ENCODE measurements around the gene SORBS2. TPM values are rescaled to one million over a fixed set of nuclear protein-coding genes. Genes with fewer than 3 reads are reported as not detected.

The SORBS2 gene
- total and polyA plus RNA-seq, 2 of the 8 experiments (the other 6 are each of a cell fraction or from before 2014, with no cell fraction given): 73.0 to 87.1 TPM

DNA sequence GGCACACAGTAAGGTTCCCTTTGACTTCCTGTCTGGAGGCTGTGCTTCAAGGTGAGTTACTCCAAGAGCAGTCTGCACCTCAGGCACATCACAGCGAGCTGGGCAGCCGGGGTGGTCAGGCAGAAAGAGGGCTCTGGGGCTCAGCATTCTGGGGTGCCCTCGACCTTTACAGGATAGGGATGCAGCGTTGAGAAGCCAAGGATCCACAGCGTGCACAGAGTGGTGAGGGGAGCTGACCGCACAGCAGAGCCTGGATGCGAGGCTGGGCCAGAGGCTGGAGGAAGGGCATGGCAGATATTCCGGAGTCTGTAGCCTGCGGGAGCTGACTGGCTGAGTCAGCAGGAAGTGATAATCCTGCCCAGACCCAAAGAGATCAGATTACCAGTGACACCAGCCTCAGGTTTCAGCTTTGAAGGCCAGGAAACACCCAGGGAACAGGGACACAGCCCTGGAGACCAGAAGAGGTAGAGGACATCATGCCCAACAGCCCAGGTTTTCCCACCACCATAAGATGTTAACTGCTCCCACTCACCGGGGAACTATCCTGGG, 238.3 kb downstream of the SORBS2 start (continued):
- no peak for TF ChIP-seq TCF12 (IDR thresholded peaks at IDR 0.05; ENCODE audit: low read depth, low read length)
- no peak for TF ChIP-seq RFX5 (IDR thresholded peaks at IDR 0.05; ENCODE audit: borderline replicate concordance, low read depth, low read length)
- peak; percentile 39; the same call in 1 of the 2 replicates for TF ChIP-seq JUND (IDR thresholded peaks at IDR 0.05; ENCODE audit: low read length)
